ENCODE measurements around the gene LTB.

LTB gene

GRCh38 chr6:31534011-31534410 lies 48.2 kb downstream of the LTB start:
- no peak for DNase-seq (ENCODE audit: low read depth)
- H3K4me3 ChIP-seq (ENCODE audit: low read depth, low read length) = no peak overlapping the region
- TF ChIP-seq, protein P1, sequence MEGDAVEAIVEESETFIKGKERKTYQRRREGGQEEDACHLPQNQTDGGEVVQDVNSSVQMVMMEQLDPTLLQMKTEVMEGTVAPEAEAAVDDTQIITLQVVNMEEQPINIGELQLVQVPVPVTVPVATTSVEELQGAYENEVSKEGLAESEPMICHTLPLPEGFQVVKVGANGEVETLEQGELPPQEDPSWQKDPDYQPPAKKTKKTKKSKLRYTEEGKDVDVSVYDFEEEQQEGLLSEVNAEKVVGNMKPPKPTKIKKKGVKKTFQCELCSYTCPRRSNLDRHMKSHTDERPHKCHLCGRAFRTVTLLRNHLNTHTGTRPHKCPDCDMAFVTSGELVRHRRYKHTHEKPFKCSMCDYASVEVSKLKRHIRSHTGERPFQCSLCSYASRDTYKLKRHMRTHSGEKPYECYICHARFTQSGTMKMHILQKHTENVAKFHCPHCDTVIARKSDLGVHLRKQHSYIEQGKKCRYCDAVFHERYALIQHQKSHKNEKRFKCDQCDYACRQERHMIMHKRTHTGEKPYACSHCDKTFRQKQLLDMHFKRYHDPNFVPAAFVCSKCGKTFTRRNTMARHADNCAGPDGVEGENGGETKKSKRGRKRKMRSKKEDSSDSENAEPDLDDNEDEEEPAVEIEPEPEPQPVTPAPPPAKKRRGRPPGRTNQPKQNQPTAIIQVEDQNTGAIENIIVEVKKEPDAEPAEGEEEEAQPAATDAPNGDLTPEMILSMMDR (conservative IDR thresholded peaks at IDR 0.05; ENCODE audit: low read depth, low read length) = no peak

DNA sequence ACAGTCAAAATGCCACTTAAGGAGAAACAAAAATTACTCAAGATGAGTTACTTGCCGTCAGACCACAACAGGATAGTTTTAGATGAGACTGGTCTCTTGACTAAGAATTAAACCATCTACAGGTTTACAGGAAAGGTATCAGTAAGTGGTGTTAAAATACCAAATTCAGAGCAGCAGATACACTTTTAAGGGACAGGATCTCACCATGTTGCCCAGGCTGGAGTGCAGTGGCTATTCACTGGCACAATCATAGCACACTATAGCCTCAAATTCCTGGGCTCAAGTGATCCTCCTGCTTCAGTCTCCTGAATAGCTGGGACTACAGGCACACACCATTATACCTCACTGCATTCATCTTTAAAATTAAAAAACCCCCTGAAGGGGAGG lies 48.8 kb downstream of the LTB start:
- no peak for DNase-seq (ENCODE audit: low read depth)
- H3K4me3 ChIP-seq (ENCODE audit: low read depth, low read length) = no peak overlapping the region
- TF ChIP-seq, protein P1 (conservative IDR thresholded peaks at IDR 0.05; ENCODE audit: low read depth, low read length) = no peak

DNA sequence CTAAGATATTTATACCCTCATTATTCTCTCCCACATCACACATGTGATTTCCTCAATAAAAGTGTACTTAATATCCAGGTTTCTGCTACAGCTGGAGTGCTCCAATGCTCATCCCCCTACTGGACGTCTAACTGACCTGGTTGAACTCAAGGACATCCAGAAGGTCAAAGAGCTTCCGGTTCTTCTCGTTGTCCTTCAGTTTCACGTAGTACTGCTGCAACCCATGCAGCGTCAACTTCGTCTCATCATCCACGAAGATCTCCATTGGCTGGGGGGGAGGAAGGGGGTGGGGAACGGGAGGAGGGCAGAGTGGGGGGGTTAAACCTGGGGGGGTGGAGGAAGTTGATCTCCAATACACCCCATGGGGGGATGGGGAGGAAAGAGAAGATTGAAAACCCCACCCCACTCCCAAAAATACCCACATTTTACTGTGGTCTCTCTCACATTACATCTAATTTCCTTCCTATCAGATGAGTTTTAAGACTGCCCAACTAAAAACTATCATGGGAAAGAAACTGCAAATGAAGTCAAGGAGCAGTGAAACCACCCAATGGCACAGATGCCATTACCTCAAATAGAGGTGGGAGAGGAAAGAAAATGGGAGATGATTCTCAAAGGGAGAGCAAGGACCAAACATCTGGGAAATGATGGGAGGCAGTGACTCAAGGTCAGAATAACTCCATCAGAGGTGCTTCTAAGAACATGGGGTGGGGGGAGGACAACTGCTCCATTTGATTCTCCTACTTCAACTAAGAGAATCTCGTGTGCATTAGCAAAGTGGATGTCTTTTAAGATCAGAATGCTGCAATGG lies 49.4 kb downstream of the LTB start:
- TF ChIP-seq, protein P1 (conservative IDR thresholded peaks at IDR 0.05; ENCODE audit: low read depth, low read length) = no peak
- DNase-seq (ENCODE audit: low read depth) = no peak
- H3K4me3 ChIP-seq (ENCODE audit: low read depth, low read length) = no peak overlapping the region

DNA sequence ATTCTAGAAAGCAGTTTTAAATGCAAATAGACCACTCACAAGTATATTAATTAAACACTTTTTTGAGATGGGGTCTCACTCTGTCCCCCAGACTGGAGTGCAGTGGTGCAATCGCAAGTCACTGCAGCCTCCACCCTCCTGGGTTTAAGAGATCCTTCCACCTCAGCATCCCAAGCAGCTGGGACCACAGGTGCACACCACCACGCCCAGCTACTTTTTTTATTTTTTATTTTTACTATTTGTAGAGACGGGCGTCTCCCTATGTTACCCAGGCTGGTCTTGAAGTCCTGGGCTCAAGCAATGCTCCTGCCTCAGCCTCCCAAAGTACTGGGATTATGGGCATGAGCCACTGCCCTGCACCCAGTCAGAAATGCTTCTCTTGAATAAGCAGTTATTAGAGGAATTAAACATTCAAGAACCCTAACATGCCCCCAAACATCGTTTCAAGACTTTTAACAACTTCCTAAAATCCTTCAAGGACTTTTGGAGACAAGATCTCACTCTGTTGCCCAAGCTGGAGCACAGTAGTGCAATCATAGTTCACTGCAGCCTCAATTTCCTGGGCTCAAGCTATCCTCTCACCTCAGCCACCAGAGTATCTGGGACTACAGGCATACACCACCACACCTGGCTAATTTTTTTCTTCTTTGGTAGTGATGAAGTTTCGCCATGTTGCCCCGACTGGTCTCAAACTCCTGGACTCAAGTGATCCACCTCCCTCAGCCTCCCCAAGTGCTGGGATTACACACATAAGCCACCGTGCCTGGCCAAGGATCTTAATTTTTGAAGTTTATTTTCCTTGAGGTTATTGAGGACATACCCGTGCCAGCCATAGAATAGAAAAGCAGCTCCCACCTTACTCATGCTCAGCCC lies 50.2 kb downstream of the LTB start:
- H3K4me3 ChIP-seq (ENCODE audit: low read depth, low read length) = no peak overlapping the region
- TF ChIP-seq, protein P1 (conservative IDR thresholded peaks at IDR 0.05; ENCODE audit: low read depth, low read length) = no peak
- DNase-seq (ENCODE audit: low read depth) = no peak

- no peak overlapping the region for H3K4me3 ChIP-seq (ENCODE audit: low read depth, low read length)
- DNase-seq (ENCODE audit: low read depth) = no peak
- TF ChIP-seq, protein P1 (conservative IDR thresholded peaks at IDR 0.05; ENCODE audit: low read depth, low read length) = no peak
These were observed 51.1 kb downstream of the LTB start for GRCh38 chr6:31531162-31531561.

DNA sequence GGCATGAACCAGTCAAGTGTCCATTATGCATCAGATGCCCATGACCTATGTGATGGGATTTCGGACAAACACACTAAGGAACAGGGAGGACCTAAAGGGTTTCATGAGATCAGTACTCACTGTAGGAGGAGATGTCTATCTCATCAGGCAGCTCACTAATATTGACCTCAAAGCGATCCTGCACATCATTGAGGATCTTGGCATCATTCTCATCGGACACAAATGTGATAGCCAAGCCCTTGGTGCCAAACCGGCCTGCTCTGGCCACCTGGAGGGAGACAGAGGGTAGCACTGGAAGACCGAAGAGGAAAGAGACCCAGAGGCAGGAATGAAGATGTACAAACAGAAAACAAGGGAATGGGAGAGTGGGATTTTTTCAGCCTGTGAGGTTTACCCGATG lies 51.6 kb downstream of the LTB start:
- H3K4me3 ChIP-seq (ENCODE audit: low read depth, low read length) = no peak overlapping the region
- DNase-seq (ENCODE audit: low read depth) = no peak
- TF ChIP-seq, protein P1 (conservative IDR thresholded peaks at IDR 0.05; ENCODE audit: low read depth, low read length) = no peak

Measured in choroid plexus epithelial cell (primary cell).